ENCODE data around the gene AHCY.
"Not testable (repeated sequence)": the region's sequence is repeated elsewhere in the genome, so short reads cannot be mapped to it uniquely, and the experiment has no call there.

Gene AHCY

GRCh38 chr20:34302723-34303533 lies at the start of gene AHCY:
TSS of gene AHCY (minus strand) at chr20:34303355. CDS start at chr20:34303270, 85 bp downstream.
- peak; percentile 96 for DNase-seq

GRCh38 chr20:34350095-34350494 lies 46.9 kb upstream of the AHCY start:
- DNase-seq, result no peak

- no peak for DNase-seq
These were observed 44.4 kb upstream of the AHCY start for GRCh38 chr20:34347571-34347970.

GRCh38 chr20:34346533-34346865 lies 43.3 kb upstream of the AHCY start:
- DNase-seq, result not testable (repeated sequence)

- not testable (repeated sequence) for DNase-seq
These were observed 42.8 kb upstream of the AHCY start for GRCh38 chr20:34345839-34346532.

GRCh38 chr20:34345402-34345736 lies 42.2 kb upstream of the AHCY start:
- no peak for DNase-seq

- DNase-seq, result no peak
These were observed 41.1 kb upstream of the AHCY start for GRCh38 chr20:34344238-34344637.

- DNase-seq, result no peak
These were observed 40.5 kb upstream of the AHCY start for GRCh38 chr20:34343458-34344211.

GRCh38 chr20:34341199-34341598 lies 38.0 kb upstream of the AHCY start:
- DNase-seq, result not testable (repeated sequence)

GRCh38 chr20:34340726-34341125 lies 37.6 kb upstream of the AHCY start:
- not testable (repeated sequence) for DNase-seq

GRCh38 chr20:34337982-34338726 lies 35.0 kb upstream of the AHCY start:
- no peak for DNase-seq

- DNase-seq, result no peak
These were observed 34.4 kb upstream of the AHCY start for GRCh38 chr20:34337544-34337943.

- no peak for DNase-seq
These were observed 31.7 kb upstream of the AHCY start for GRCh38 chr20:34334654-34335407.

GRCh38 chr20:34333786-34334185 lies 30.6 kb upstream of the AHCY start:
- DNase-seq, result no peak

GRCh38 chr20:34332262-34332920 lies 29.2 kb upstream of the AHCY start:
- DNase-seq, result no peak

- DNase-seq, result no peak
These were observed 28.7 kb upstream of the AHCY start for GRCh38 chr20:34331838-34332237.

GRCh38 chr20:34330861-34331544 lies 27.8 kb upstream of the AHCY start:
- DNase-seq, result not testable (repeated sequence)

GRCh38 chr20:34328928-34329677 lies 25.9 kb upstream of the AHCY start:
- DNase-seq, result no peak

GRCh38 chr20:34328207-34328606 lies 25.1 kb upstream of the AHCY start:
- not testable (repeated sequence) for DNase-seq

- DNase-seq, result no peak
These were observed 21.4 kb upstream of the AHCY start for GRCh38 chr20:34324541-34324940.
